GM18951 (cell line): ENCODE measurements around the gene ARHGEF10L.

Source experiments
- POLR2A ChIP-seq: IDR thresholded peaks from 4 replicates; pipeline ENCODE4 v1.6.1; 2011; ENCODE audit warnings: mild to moderate bottlenecking; ENCODE audit not compliant: insufficient read length, insufficient read depth; ENCODE audit errors: extremely low read depth
- in situ Hi-C: fragments of 300-500 bp; cut with MboI; formaldehyde crosslinking; loops from one replicate; pipeline ENCODE4 v1.12.0; 2022; ENCODE audit warnings: low sequenced_read_pairs, mixed read lengths, inconsistent platforms; ENCODE audit not compliant: unreplicated experiment

Gene ARHGEF10L

DNA sequence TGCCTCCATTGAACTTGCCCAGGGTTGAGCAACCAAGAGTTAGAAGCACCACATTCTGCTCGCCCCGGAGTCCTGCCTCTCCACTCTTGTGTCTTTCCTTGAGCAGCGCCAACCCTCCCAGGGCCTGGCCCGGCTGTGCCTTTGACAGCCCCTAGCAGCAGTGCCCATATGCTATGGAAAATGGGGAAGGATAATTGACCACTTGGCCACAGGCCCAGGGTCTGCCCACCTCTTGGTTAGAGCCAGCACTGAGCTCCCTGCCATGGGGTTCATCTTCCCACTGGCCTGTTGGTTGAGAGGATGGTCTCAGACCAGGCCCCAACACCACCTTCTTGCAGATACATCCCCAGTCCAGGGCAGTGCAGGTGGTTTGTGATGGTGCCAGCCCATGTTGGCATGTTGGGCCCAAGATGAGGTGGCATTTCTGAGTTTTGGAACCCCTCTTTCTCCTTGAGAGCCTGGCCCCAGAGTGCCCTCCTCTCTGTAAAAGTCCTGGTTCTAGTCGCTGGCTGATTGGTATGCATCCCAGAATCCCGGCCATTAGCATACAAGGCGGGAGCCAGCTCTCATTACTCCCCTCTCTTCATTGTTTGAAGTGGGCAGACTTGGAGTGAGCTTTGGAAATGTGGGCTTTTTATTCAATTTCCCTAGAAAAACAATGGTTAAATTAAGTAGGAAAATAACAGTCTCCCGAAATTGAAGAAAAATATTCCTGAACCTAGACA lies 7.6 kb downstream of the ARHGEF10L start:
- in situ Hi-C loops, result no loop called here
- no peak for TF ChIP-seq POLR2A

GRCh38 chr1:17549384-17549783 lies 9.9 kb downstream of the ARHGEF10L start:
- in situ Hi-C loops, result no loop called here
- no peak for TF ChIP-seq POLR2A

DNA sequence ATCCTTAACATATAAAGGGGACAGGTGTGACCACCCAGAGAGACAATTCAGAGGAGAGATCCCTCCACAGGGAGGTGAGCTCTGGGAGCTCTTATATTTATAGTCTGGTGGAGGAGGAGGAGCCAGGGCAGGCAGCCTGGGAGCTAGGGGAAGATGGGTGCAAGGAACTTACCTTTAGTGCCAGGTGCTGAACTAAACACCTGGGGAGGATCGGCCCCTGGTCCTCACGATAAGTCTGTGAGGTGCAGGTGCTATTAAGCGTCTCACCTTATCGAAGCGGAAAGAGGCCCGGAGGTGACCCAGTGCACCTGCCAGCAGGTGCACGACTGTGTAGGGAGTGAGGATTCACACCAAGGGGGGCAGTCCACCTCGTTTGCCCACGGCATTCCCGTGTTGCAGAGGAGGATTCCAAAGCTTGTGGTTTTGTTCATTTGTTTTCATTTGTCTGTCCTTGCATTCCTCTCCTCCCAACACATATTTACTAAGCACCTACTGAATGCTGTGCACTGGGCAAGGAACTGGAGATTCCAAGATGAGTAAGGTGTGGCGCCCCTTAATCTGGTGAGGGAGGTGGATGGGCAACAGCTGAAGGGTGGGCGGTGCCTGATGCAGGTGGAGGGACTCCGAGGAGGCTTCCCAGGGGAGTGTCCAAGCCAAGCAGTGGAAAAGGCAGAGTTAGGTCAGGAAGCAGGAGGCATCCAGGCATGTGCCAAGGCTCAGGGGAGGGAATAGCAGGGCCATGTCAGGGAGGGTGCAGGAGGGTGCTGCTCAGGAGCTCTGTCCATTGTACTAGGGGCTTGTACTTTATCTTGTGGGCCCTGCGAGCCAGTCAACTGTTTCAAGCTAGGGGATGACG lies 11.5 kb downstream of the ARHGEF10L start:
- no peak for TF ChIP-seq POLR2A
- in situ Hi-C loops, result no loop called here

GRCh38 chr1:17551755-17552234 lies 12.3 kb downstream of the ARHGEF10L start:
- in situ Hi-C loops, result no loop called here
- no peak for TF ChIP-seq POLR2A

DNA sequence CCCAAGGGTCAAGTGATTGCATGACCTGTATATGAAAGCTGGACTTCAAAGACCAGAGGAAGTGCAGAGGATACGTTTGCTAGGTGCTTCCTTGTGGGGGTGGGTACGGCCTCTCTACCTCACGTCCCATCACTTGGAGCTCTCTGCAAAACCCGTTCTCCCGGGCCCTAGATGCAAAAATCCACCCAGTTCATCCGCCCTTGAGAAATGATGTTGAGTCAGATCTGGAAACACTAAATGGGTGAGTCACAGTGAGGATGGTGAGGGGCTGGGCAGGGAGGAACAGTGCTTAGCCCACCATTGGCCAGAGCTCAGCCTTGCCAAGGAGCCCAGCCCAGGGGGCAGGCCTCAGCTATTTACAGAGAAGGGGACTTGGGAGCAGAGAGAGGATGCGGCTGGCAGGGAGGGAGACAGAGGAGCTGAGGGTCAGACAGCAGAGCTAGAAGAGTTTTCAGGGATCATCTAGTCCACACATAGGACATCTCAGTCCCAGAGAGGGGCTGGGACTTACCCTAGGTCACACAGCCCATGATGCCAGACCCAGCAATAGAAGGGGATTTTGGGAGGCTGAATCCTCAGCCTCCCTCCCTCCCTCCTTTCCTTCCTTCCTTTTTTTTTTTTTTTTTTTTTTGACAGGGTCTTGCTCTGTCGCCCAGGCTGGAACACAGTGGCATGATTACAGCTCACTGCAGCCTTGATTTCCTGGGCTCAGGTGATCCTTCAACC lies 14.6 kb downstream of the ARHGEF10L start:
- in situ Hi-C loops, result no loop called here
- TF ChIP-seq POLR2A, result no peak

DNA sequence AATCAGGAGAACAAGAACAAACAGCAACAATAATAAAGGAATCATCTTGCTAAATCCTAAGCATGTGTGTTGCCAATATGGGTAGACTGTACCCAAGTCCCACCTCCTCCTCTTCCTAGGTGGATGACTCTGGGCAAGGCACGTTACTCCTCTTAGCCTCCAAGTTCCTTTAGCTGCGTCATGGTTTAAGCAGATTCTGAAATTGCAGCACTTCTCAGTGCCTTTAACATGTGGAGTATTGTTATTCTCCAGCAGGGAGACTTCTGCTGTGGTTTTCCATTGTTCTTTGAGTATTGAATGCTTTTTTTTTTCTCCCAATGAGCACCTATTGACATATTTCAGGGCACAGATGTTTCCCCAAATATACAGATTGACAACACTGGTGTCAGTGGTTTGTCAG lies 15.5 kb downstream of the ARHGEF10L start:
- in situ Hi-C loops, result no loop called here
- no peak for TF ChIP-seq POLR2A

DNA sequence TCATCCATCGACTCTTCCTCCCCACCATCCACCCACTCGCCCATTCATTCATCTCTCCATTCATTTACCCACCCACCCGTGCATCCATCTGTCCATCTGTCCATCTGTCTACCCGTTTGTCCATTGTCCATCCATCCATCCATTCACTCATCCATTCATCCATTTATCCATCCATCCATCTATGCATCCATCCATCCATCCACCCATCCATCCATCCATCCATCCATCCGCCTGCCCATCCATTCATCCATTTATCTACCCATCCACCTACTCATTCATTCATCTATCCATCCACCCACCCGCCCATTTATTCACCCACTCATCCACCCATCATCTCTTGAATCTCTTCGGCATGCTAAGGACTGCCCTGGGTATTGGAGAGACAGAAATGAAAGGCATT lies 18.5 kb downstream of the ARHGEF10L start:
- TF ChIP-seq POLR2A, result no peak
- in situ Hi-C loops, result no loop called here

- TF ChIP-seq POLR2A, result no peak
- in situ Hi-C loops, result no loop called here
Observed at GRCh38 chr1:17558541-17558940, 19.0 kb downstream of the ARHGEF10L start.

DNA sequence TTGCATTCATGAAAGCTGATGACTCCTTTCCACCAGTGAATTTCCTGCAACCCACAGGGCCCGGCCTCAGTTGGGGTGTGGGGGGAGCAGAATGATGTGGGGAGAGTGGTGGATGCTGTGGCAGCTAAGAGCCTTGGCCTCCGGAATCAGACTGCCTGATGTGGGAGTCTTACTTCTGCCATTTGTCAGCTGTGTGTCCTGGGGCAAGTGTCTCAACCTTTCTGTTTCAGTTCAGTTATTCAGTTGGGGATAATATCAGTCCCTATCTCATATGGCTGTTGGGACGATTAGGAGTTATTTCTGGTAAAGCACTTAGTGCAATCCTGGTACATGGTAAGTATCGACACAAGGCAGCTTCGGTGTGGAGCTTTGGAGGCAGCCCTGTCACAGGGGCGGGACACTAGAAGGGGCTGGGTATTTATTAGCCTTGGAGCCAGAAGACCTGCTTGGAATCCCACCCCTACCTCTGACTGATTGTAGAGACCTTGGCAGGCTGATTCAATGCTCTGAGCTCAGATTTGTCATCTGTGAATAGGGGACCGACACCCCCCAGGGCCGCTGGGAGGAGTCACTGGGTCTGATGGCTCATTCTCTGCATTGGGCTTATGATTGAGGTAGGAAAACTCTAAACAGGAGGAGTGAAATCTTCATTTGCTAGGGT lies 19.6 kb downstream of the ARHGEF10L start:
- no peak for TF ChIP-seq POLR2A
- in situ Hi-C loops, result no loop called here

DNA sequence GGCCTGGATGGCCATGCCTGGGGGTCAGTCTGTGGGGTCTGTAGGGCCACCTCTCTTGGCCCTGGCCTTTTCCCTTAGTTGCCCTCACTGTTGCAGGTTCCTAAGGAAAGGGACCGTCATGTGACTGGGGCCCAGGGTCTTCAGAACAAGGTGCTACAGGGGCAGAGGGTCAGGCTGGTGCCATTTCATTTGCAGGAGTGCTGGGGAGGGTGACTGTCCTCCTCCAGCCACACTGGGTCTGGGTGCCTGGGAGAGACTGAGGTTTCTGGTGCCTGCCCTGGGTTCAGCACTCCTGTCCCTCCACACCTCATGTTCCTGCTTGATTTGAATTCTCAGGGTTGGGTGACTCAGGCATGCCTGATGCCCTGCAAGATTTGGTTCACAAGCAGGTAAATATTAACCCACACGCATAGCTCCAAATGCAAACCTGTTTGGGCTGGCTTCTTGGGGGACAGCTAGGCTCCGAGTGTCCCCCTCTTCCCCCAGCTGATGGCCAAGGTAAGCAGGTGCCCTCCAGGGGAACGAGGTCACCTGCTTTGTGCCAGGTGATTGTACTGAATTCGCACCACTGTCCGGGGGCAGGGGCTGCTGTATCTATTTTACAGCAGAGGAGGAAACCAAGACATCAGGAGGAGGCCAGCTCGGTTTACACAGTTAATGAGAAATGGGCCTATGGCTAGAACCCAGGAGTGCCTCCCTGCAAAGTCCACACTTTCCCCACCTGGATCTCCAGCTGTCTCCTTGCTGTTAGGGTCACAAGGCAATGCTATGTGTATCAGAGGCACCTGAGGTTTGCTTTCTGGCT lies 20.3 kb downstream of the ARHGEF10L start:
- in situ Hi-C loops, result loop anchor here (10.0 kb wide), 1 partner anchor 75 kb away; no protein-coding TSS in a partner anchor
- TF ChIP-seq POLR2A, result no peak

DNA sequence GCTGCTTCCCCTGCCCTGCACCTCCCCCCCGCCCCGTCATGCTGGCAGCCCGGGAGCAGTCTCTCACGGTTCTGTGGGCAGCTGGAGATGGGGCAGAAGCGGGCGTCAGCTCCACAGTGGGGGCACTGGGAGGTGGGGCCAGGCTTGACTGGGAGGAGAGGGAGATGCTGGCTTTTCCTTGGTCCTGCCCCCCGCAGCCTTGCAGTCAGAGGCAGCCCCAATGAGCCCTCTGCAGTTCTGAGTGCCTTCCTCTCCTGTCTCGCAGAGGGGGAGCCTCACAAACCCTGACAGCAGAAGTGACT lies 21.7 kb downstream of the ARHGEF10L start:
- TF ChIP-seq POLR2A, result no peak
- in situ Hi-C loops, result loop anchor here (10.0 kb wide), 1 partner anchor 76 kb away; no protein-coding TSS in a partner anchor

- in situ Hi-C loops, result loop anchor here (10.0 kb wide), 1 partner anchor 77 kb away; no protein-coding TSS in a partner anchor
- TF ChIP-seq POLR2A, result no peak
Observed at GRCh38 chr1:17561561-17561985, 22.1 kb downstream of the ARHGEF10L start.
